Stimulated activated CD4-positive, alpha-beta T cell treated with anti-CD3 and anti-CD28 coated beads, TNF-alpha, amount 100 ng/mL, for 4 hours (primary cell): ENCODE measurements around the gene MCM5.
"Not testable (repeated sequence)": the region's sequence is repeated elsewhere in the genome, so short reads cannot be mapped to it uniquely, and the experiment has no call there.

Experiments used
- DNase-seq, 3 experiments: peaks; one replicate each; pipeline ENCODE4 v3.0.0-alpha.2; 2020; ENCODE audit warnings: low read depth in 3 of 3

MCM5 gene

DNA sequence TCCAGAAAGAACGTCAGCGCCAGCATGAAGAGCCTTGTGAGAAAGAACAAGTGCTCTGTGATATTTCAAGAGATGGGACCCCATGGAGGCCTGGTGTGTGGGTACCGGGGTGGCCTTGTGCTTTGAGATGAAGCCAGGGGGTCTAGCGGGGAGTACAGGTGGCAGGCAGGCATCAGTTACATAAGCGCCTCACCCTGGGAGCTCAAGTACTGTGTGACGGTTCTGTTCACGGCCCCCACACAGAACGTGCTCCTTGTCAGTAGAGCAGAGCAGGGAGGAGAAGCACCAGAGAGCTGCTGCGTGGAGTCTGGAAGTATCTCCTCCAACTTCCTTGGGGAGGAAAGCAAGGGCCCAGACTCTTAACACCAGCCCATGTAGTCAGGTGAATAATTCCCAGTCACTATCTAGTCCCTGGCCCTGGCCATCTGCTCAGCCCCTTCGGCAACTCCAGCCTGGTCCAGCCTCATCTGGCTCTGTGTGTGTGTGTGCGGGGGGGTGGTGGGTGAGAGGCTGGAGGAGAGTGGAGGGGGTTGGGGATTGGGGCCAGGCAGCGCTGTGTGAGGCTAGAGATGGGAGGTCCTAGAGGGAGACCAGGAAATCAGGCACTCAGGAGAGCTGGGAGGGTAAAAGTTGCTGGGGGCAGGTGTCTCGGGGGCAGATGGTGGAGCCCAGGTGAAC is 32.4 kb downstream of the MCM5 start:
- no peak for DNase-seq

DNA sequence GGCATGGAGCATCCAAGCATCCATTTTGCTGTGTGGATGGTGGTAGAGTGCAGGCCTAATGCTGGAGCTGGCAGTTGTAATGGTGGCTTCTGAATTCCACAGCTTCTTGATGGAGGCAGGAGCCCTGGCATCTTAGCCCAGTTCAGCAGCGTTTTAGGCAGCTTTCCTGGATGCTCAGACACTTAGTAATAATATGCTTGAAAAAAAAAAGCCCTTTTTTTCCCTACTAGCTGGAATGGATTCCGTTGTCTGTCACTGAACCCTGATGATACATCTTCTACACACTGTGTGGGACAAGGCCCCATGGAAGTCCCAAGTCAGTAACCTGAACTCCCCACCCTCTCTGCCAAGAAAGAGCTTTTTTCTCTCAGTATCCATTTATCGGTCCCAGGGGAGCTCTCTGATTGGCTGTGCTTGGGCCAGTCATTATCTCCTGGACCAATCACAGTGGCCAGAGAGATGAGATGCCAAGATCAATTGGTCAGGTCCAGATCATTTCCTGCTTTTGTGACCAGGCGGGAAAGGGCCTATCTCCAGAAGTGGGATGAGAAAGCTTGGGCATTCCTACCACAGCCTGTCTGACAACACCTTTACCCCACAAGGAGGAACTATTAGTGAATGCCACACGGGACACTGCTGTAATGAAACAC is 34.2 kb downstream of the MCM5 start:
- DNase-seq, result no peak

DNA sequence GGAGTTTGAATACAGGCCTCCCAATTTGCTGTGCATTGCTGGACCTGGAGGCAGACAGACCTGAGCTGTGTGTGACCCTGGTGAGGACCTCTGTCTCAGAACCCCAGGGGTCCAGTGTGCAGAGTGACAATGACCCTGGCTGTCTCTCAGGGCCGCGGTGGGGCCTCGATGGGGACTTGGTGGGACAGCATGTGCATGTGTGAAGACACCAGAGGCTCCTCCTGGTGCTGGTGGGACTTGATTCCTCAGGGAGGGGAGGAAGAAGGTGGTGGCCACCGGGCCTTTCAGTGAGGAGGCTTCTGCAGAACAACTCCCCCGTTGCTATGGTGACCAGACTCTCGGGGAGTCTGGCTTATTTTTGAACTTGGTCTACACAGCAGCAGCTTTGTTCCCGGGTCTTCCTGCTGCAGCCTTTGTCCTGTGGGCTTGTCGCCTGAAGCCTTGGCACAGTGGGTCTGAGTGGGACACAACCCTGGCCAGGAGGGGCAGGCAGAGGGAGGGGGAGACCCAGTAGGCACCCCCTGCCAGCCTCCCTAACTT is 35.3 kb downstream of the MCM5 start:
- DNase-seq, result no peak

DNA sequence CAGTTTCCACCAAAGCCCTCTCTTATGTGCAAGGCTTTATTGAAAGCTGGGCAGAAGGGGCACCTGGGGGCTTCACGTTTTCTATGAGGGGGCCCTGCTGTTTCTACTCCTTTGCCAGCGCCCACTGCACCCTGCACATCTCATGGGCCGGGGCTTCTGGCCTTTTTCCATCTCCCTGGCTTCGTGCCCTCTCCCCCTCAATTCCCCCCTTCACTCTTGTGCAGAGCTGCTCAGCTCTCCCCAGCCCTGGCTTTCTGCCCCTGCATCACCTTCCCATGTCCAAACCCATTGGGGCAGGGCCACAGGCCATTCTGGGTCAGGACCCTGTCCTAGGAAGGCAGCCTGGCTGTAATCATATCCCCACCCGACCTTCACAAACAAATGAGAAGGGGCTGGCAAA is 36.5 kb downstream of the MCM5 start:
- DNase-seq, result no peak

DNA sequence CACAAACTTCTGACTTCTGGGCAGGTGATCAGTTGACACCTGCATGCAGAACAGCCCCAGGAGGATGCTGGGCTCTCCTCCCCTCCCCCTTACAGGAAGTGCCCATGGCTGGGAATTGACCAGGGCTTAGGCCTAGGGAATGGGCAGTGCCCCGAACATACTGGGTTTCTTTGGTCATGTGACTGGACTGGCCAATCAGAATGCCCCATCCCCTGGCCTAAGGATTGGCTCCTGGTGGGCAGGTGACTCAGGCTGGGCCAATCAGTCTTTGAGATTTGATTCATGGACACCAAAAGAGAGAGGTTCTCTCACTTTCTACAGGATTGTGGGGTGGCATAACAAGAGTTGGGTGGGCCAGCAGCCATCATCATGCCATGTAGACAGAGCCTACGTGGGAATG is 37.1 kb downstream of the MCM5 start:
- no peak for DNase-seq

DNA sequence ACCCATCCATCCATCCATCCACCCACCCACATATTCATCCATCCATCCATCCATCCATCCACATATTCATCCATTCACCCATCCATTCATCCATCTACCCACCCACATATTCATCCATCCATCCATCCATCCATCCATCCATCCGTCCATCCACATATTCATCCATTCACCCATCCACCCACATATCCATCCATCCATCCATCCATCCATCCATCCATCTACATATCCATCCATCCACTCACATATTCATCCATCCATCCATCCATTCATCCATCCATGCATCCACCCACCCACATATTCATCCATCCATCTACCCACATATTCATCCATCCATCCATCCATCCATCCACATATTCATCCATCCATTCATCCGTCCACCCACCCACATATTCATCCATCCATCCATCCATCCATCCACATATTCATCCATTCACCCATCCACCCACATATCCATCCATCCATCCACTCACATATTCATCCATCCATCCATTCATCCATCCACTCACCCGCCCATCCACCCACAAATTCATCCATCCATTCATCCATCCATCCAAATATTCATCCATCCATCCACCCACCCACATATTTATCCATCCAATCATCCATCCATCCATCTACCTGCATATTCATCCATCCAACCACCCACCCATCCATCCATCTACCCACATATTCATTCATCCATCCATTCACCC is 38.9 kb downstream of the MCM5 start:
- DNase-seq, result not testable (repeated sequence)

DNA sequence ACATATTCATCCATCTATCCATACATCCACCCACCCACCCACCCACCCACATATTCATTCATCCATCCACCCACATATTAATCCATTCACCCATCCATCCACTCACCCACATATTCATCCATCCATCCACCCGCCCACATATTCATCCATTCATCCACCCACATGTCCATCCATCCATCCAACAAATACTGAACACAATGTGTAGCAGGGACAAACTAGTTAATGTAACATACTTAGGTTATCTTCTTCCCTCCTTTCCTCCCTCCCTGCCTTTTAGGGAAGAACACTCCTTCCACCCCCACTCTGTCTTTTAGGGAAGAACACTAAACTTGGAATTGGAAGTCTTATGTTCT is 39.4 kb downstream of the MCM5 start:
- no peak for DNase-seq

DNA sequence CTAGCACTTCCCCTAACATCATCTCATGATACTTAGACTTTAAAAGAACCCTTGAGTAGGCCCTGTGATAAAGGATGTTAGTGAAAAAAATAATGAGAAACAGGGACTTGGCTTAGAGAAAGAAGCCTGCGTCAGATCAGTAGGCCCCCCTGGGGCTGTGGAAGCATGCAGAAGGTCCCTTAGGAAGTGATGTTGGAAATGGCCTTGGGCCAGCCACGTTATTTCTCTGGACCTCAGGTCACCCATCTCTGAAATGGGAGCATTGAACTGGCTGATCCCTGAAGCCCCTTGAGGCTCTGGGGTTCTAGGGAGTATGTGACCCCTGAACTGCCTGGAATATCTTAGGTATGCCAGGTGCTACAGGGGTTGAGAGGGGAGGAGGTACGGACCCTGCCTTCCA is 40.2 kb downstream of the MCM5 start:
- DNase-seq, result no peak

DNA sequence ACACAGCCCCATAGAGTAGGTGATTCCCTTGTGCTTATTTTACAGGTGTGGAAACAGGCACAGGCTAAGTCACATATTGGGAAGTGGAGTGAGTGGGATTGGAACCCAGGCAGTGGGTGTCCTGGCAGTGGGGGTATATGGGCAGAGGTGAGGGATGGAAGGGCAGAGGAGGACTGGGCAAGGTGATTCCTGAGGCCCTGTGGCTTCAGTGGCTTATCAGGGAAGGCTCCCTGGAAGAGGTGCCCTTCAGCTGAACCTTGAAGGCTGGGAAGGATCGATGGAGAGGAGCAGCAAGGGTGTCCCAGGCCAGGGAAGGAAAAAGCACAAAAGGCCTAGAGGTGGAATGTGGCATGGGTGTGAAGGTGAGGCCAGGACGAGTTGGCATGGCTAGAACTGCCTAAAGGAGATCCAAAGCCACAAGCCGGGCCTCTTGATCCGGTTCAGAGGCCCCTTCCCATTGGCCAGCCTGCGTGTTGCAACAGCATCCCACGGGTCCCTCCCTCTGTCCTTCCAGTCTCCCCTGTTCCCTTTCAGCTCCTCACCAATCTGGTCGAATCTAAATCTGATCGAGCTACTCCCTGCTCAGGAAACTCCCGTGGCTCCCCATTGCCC is 41.7 kb downstream of the MCM5 start:
- no peak for DNase-seq

DNA sequence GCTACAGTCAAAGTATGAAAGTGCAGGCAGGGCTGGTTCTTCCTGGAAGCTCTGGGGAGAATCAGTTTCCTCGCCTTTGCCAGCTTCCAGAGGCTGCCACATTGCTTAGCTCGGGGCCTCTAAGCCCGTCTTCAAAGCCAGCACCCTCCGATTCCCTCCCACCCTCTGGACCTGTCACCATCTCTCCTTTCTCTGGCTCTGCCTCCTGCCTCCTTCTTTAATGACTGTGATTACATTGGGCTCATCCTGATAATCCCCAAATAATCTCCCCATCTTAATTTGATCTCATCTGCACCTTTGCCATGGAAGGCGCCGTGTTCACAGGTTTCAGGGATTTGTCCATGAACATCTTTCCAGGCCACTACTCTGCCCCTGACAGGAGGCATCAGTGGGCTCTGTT is 42.5 kb downstream of the MCM5 start:
- DNase-seq, result no peak

DNA sequence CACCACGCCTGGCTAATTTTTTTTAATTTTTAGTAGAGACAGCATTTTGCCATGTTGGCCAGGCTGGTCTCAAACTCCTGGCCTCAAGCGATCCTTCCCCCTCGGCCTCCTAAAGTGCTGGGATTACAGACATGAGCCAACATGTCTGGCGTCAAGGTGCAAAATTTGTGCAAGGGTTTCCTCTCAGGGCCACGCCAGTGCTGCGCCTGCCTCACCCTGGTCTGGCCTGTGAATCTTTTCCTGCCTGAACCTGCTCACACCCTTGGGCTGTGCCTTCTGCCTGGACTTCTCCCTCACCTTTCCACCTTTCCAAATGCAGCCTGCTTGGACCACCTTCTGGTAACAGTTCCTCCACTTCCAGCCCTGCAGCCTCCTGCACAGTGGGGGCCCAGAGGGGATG is 43.4 kb downstream of the MCM5 start:
- no peak for DNase-seq

DNA sequence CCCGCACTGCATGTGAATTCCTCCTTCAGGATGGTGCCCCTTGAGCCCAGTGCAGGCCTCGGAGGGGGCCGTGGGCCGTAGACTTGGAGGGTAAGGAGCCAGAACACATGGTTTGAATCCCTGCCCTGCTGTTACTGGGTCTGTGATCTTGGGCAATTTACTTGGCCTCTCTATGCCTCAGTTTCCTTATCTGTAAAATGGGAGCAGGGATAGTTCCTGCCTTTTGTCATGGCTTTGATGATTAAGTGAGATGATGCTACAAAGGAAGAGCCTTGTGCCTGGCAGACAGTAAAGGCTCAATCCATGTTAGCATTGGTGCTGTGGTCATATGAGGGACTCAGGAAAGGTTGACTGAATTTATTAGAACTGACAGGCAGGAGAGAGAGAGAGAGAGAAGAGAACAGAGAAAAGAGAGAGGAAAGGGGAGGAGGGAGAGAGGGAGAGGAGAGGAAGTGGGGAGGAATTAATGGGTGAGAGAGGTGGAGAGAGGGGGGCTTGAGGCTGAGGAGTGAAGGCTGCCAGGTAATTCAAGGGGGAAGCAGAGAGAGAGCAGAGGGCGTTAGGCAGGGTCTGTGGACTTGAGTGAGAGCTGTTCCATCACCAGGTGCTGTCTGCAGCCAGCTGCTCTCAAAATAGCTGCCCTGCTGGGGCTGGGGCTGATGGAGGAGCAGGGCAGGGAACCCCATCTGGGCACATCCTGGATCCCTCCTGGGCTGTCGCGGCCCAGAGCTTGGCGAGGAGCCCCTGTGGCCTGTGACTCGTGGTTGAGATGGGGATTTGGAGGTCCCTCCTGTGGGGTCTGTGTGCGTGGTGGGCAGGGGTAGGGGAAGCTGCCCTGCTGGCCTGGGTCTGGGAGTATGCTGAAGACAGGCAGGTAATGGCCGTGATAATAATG is 44.1 kb downstream of the MCM5 start:
- DNase-seq, result no peak

DNA sequence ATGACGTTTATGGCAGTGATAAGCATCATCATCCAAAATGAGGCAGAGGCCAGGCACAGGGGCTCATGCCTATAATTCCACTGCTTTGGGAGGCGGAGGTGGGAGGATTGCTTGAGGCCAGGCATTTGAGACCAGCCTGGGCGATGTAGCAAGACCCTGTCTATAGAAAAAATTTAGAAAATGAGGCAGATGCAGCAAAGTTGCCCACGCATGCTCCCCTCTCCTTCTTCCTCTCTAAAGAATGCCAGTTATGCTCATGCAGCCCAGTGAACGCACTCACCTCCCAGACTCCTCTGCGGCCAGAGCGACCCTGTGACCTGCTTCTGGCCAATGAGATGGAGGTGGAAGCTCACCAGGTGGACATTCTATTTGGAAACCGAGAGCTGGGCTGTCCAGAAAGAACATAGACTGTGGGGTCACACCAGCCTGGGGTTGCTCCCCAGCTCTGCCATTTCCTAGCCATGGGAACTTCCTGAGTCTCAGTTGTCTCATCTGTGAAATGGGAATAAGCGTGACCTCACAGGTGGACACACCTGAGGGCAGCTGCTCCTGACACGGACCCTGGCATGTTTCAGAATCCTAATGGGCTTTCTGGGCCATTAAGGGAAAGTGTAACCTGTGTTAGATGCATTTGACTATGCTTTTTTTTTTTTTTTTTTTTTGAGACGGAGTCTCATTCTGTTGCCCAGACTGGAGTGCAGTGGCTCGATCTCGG is 44.9 kb downstream of the MCM5 start:
- no peak for DNase-seq

DNA sequence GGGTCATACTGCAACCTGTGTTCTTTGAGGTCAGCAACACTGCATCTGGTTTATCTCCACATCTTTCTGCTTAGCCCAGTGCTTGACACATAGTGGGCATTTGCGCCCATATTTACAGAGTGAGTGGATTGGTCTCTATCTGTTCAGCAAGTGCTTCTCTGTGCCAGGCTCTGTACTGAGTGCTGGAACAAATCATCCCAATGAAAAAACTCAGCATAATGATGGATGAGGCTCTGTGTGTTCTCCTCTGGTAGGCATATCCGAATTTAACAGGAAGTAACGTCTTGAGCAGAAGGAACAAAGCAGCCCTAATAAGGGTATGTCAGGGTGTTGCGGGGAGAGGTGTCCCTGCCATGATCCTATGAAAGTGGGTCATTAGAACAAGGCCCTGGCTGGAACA is 46.0 kb downstream of the MCM5 start:
- no peak for DNase-seq

DNA sequence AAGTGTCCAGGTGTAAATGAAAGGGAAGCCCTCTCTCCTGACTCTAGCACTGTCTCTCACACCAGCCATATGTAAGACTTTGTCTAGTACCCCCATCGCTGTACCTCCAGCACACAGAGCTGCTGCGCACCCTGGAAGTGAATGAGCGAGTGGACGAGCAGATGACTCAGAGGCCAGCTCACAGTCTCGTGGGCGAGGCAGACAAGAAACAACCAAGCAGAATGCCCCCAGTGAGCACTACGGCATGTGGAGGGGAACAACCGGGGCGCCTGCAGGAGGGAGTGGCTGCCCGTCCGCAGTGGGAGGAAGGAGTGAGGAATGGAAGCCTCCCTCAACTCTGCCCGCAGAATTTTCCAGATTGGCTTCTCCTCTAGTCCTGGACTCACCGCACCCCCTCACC is 46.4 kb downstream of the MCM5 start:
- no peak for DNase-seq

DNA sequence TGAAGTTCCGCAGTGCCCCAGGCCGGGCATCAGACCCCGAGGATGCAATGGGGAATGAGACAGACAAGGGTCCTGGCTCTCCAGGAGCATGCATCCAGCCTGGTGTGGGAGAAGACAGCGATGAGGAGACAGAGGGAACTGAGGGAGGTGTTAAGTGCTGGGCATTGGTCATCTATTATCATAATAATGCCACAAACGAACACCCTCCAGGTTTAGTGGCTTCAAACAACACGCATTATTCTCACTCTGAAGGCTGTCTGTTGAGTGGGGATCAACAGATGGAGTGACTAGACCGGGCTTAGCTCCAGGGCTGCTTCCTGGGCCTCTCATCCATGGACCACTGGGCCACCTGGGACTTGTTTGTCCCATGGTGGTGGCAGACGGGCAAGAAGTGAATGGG is 48.6 kb downstream of the MCM5 start:
- no peak for DNase-seq

DNA sequence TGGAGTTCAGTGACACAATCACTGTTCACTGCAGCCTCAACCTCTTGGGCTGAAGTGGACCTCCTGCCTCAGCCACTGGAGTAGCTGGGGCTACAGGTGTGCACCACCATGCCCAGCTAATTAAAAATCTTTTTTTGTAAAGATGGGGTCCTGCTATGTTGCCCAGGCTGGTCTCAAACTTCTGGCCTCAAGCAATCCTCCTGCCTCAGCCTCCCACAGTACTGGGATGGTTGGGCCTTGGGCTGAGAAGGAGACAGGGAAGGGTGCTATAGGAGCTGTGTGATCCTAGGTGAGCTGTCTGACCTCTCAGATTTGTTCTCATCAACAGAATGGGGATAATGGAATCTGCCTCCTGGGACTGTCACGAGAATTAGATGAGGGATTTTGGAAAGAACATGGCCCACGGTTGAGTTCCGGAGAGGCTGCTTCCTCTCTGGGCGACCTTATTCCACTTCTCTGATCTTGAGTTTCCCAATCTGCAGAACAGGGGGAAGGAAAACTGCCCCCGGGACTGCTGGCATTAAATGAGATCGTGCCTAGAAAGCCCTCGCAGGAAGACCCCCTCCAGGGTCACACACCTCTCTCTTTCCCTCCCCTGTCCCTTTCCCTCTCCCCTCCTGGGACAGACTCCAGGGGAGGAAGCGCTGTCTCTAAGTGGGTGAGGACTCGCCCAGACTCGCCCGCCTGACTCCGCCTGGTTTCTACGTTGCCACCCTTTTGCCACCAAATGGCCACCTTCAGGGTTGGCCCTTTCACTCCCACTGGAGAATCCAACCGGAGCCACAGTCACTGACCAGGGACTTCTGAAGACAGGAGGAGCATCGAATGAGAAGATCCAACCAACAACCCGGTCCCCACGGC is 50.1 kb downstream of the MCM5 start:
- DNase-seq, result no peak

DNA sequence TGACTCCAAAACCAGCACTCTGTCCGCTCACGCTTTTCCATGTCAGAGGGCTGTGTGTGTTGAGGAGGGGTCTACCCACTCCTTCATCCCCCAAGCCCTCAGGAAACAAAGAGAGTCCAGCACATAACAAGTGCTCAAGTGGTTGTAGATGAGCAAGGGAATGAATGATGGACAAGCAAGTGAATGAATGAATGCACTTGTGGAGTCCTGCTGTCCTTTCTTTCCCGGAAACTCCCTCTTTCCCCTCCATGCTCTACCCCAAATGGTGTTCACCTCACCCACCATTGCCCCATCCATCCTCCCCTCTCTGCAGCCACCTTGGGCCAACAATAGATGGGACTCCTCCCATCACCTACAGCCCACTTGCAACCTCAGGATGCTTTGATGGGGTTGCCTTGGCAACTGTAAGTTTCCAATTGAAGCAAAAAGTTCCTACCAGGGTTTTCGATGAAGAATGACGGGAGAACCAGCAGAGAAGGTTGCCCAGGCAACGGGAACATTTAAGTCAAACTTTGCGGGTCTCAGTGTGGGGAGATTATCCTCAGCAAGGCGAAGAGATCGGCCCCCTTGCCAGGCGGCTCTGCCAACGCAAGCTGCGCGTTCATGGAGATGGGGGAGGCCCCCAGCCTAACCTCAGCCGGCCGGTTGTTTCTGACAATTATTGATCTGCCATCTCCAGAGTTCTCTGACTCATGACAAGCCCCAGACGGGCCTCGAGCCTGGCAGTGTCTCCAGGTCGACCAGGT is 51.1 kb downstream of the MCM5 start:
- no peak for DNase-seq

DNA sequence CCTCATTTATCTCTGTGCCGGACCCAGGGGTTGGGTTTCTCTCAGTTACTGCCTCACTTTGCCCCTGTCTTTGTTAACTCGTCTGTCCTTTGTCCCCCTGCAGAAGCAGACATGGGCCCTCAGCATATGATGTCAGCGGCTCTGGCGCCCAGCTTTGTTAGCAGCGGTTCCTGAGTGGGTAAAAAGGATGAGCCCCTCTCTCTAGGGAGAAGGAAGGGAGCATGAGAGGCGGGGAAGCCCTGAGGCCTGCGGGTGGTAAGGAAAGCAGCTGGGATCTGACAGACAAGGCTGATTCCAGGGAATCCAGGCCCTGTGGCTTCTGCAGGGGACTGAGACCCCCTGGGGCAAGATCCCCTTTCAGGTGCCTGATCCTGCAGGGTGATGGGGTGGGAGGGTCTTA is 51.7 kb downstream of the MCM5 start:
- DNase-seq, result no peak
